ENCODE measurements around the gene WDR38.

The WDR38 gene

DNA sequence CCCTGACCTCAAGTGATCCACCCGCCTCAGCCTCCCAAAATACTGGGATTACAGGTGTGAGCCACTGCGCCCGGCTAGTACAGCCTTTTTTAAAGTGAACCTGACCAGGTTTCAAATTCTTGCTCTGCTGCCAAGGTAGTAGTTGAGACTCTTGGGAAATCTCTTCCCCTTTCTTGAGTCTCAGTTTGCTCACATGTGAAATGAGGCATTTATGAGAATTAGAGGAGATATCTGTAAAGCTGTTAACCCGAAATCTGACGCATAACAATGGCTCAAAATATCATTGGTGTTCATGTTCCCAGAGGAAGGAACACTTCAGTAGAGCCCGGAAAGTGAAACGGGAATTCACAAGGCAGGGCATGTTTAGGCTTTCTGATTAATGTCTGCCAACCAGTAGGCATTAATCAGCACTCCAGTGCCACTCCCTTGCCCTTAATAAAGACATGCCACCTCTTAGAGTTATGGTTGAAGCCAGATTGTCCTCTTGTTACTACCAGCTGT is 10.2 kb downstream of the WDR38 start:
- no peak overlapping the region; the same call in 1 of the 2 replicates for H3K27ac ChIP-seq
- TF ChIP-seq, protein P1, sequence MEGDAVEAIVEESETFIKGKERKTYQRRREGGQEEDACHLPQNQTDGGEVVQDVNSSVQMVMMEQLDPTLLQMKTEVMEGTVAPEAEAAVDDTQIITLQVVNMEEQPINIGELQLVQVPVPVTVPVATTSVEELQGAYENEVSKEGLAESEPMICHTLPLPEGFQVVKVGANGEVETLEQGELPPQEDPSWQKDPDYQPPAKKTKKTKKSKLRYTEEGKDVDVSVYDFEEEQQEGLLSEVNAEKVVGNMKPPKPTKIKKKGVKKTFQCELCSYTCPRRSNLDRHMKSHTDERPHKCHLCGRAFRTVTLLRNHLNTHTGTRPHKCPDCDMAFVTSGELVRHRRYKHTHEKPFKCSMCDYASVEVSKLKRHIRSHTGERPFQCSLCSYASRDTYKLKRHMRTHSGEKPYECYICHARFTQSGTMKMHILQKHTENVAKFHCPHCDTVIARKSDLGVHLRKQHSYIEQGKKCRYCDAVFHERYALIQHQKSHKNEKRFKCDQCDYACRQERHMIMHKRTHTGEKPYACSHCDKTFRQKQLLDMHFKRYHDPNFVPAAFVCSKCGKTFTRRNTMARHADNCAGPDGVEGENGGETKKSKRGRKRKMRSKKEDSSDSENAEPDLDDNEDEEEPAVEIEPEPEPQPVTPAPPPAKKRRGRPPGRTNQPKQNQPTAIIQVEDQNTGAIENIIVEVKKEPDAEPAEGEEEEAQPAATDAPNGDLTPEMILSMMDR (conservative IDR thresholded peaks at IDR 0.05) = no peak
- no peak for TF ChIP-seq ZFX (IDR thresholded peaks at IDR 0.05)

GRCh38 chr9:124868511-124869465 is 15.5 kb downstream of the WDR38 start:
- H3K27ac ChIP-seq = peak overlapping the region; percentile 92
- TF ChIP-seq, protein P1 (conservative IDR thresholded peaks at IDR 0.05) = no peak
- peak; percentile 87 for TF ChIP-seq ZFX (IDR thresholded peaks at IDR 0.05)

DNA sequence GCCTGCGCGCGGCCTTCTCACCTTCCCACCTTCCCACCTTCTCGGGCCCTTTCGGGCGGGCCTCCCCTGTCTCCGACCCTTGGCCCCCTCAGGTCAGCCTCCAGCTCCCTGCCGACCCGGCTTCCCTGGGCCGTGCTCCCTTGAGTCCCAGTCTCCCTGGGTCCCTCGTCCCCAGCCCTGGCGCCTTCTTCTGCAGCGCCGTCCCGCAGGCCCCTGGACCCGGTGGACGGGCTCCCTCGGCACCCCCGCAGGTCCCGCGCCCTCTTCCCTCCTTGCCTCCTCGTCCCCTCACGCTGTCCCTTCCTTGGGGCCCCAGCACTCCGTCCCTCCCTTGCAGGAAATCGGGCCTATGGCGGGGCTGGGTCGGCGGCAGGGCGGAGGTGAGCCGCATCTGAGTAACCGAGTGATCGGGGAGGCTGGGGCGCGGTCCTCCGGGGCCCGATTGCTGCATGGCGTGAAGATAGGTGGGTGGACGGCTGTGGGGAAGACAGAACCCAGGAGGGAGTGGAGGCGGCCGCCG is 16.3 kb downstream of the WDR38 start:
- TF ChIP-seq, protein P1 (conservative IDR thresholded peaks at IDR 0.05) = no peak
- peak; percentile 69; the same call in 1 of the 2 replicates for TF ChIP-seq ZFX (IDR thresholded peaks at IDR 0.05)
- H3K27ac ChIP-seq = peak overlapping the region; percentile 92

DNA sequence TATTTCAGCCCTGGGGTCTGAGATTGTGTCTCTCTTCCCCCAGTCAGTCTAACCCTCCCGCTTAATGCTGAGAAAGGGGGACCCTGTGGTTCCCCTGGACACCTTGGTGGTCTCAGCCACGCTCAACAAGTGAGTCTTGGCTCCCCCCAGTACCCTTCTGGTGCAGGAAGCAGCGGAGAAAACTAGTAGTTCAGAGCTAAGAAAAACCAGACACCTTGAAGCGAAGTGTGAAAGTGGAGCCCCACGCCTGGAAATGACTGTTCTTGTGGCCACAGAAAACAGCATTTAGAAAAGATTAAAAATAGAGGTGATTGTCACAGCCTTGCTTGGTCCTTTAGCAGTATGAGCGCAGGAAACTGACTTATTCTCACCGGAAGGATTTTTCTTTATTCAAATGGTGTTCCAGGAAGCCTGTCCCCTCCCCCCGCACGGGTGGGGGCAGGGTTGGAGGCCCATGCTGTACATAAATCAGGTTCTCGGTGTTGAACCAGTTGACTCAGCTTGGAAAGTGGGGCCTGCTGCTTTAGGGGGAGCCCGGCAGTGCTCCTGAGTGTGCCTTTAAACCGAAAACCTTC is 16.8 kb downstream of the WDR38 start:
- H3K27ac ChIP-seq = peak overlapping the region; percentile 92
- TF ChIP-seq, protein P1 (conservative IDR thresholded peaks at IDR 0.05) = no peak
- no peak for TF ChIP-seq ZFX (IDR thresholded peaks at IDR 0.05)

DNA sequence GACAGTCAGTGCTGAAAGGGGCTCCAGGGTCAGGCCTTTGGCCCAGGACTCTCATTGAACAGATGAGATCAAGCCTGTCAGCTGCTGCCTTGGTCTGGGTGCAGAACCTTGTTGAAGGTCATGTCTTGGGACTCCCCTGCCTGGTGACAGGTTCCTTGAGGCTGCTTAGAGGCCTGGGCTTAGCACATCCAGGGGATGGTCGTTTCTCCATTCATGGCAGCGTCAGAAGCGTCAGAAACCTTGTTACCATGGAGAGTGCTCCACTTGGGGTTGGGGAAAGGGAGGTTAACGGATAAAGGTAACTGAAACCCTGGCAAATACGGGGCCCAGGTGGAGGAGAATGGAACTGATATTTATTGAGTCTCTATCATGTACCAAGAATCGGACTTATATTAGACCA is 17.5 kb downstream of the WDR38 start:
- TF ChIP-seq, protein P1 (conservative IDR thresholded peaks at IDR 0.05) = no peak
- TF ChIP-seq ZFX (IDR thresholded peaks at IDR 0.05) = no peak
- peak overlapping the region; percentile 92 for H3K27ac ChIP-seq

DNA sequence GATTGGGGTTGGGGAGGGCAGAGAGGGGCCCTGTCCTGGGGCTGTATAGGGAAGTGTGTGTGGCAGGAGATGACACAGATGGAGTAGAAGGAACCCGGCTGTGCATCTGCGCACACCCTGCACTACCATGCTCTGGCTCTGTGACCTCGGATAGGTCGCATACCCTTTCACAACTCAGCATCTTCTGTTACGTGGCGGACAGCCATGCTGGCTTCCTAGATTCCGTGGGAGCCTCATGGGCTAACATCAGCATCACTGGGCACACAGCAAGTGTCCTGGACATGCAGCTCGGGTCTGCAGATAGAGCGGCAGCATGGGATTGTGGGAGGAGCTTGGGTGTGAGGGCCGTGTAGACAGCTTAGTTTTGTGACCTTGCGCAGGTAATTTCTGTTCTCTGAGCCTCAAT is 17.9 kb downstream of the WDR38 start:
- TF ChIP-seq ZFX (IDR thresholded peaks at IDR 0.05) = no peak
- TF ChIP-seq, protein P1 (conservative IDR thresholded peaks at IDR 0.05) = no peak
- H3K27ac ChIP-seq = peak overlapping the region; percentile 92

All from C4-2B (cell line).